Renal pelvis (tissue), 4 donors: ENCODE data around the gene SLC44A4. TPM values are rescaled to one million over a fixed set of nuclear protein-coding genes. Genes with fewer than 3 reads are reported as not detected.
A peak's percentile ranks its signal among the peaks of the same experiment; 100 is the strongest.
"Not testable (repeated sequence)": the region's sequence is repeated elsewhere in the genome, so short reads cannot be mapped to it uniquely, and the experiment has no call there.

Experiments used
- DNase-seq: peaks from one replicate; pipeline ENCODE4 v3.0.0-alpha.2; 2013
- polyA plus RNA-seq, 3 donors: library from polyadenylated mRNA; unstranded; fragments of 120-200 nt; gene quantifications; one replicate each; pipeline ENCODE4 v1.2.1, GENCODE V29; 2013; ENCODE audit not compliant: insufficient read length in 3 of 3

SLC44A4 gene
- polyA plus RNA-seq, 3 donors = 35.1 to 68.8 (median 66.9) TPM

DNA sequence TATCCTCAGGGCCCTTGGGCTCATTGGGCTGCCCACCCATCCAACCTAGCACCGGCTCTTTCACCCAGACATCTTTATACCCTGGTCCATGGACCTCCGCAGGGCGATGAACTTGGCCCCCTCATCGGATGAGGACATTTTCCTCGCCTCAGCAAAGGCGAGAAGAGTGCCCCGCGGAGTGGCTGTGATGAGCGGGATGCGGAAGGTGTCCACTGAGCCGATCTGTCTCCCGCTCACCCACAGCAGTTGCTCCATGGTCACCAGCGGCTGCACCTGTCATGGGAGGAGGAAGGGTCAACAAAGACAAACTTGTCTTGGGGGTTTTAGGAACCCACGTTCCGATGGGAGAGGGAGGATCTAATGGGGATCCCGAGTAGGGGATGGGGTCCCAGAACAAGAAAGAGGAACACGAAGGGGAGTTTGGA is 16.9 kb downstream of the SLC44A4 start:
- no peak for DNase-seq

DNA sequence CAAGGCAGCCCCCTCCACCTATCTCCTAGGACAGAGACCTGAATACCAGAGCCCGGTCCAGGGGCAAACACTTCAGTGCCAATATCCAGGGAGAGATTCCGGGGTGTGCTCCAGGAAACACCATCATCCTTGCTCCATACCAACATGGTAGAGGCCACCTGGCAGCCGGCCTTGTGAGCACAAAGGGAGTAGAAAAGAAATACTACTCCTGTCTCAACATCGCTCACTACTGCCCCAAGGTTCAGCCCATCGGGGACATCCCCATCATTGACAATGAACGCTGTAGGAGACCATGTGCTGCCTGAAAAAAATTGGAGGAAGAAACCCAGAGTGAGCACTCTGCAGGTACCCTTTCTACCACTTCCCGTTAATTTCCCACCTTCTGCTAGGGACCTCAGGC is 17.6 kb downstream of the SLC44A4 start:
- DNase-seq = no peak

DNA sequence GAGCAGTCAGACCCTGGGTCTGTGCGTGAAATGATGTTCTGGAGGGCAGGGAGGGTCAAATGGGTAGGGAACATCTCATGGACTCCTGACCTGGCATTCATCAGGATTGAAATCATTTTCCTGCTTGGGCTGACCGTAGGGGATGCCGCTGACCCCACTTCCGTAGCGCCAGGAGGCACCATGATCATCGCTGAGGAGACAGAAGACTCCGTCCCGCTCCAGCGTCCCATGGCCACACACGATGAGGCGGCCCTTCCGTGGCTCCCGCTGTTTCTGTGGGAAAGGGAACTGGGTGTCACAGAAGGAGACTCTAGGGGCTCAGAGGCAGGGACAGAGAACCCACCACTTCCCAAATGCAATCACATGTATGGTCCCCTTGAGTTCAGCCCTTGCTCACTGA is 18.4 kb downstream of the SLC44A4 start:
- DNase-seq = no peak

DNA sequence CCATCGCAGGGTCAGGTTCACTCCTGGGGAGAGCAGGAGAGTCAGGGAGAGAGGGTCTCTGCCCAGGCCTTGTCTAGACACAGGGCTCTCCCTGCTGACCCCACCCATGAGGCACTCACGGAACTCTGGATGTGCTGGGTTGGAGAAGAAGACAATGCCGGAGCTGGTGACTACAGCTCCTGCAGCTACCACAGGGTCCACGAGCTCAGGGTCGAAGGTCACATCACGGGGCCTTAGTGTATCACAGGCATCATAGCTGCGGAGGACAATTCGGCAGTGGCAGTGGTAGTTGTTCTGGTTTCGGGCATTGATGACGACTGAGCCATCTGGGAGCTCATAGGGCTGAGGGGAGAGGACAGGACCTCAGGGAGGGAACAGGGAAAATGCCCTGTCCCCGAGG is 18.9 kb downstream of the SLC44A4 start:
- no peak for DNase-seq

DNA sequence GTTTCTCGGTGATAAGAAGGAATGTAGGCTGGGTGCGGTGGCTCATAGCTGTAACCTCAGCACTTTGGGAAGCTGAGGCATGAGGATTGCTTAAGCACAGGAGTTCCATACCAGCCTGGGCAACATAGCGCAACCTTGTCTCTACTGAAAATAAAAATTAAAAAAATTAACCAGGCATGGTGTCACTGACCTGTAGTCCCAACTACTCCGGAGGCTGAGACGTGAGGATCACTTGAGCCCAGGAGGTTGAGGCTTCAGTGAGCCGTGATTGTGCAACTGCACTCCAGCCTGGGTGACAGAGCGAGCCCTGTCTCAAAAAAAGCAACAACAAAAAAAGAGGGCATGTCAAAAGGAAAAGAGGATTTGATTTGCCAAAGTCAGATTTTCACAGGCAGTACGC is 20.1 kb downstream of the SLC44A4 start:
- DNase-seq = no peak

DNA sequence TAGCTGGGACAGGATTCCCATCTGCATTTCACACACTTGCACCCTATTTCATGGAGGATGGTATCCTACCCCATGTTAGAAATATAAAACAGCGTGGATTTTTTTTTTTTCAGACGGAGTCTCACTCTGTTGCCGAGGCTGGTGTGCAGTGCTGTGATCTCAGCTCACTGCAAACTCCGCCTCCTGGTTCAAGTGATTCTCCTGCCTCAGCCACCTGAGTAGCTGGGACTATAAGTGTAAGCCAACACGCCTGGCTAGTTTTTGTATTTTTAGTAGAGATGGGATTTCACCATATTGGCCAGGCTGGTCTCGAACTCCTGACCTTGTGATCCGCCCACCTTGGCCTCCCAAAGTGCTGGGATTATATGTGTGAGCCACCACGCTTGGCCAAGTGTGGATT is 21.0 kb downstream of the SLC44A4 start:
- DNase-seq = not testable (repeated sequence)

DNA sequence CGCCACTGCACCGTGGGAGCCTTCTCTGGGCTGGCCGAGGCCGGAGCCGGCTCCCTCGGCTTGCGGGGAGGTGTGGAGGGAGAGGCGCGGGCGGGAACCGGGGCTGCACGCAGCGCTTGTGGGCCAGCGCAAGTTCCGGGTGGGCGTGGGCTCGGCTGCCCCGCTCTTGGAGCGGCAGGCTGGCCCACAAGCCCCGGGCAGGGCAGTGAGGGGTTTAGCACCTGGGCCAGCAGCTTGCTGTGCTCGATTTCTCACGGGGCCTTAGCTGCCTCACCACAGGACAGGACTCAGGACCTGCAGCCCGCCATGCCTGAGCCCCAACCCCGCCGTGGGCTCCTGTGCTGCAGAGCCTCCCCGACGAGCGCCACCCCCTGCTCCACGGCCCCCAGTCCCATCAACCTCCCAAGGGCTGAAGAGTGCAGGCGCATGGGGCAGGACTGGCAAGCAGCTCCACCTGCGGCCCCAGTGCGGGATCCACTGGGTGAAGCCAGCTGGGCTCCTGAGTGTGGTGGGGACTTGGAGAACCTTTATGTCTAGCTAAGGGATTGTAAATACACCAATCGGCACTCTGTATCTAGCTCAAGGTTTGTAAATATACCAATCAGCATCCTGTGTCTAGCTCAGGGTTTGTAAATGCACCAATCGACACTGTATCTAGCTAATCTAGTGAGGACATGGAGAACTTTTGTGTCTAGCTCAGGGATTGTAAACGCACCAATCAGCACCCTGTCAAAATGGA is 26.6 kb downstream of the SLC44A4 start:
- not testable (repeated sequence) for DNase-seq

DNA sequence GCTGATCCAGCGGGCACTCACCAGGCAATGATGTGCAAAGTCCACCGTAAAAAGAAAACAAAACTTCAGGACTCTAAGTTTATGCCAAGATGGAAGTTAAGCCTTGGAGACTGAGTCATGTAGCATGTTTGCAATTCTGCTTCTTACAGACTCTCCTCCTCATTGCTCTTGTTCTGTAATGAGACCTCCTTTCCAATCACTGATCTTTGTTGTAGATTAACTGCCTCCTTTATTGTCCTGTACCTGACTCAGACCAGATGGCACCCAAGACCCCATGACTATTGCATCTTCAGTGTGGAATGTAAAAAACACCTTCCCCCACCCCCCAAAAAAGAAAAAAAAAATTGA is 27.3 kb downstream of the SLC44A4 start:
- DNase-seq = no peak

DNA sequence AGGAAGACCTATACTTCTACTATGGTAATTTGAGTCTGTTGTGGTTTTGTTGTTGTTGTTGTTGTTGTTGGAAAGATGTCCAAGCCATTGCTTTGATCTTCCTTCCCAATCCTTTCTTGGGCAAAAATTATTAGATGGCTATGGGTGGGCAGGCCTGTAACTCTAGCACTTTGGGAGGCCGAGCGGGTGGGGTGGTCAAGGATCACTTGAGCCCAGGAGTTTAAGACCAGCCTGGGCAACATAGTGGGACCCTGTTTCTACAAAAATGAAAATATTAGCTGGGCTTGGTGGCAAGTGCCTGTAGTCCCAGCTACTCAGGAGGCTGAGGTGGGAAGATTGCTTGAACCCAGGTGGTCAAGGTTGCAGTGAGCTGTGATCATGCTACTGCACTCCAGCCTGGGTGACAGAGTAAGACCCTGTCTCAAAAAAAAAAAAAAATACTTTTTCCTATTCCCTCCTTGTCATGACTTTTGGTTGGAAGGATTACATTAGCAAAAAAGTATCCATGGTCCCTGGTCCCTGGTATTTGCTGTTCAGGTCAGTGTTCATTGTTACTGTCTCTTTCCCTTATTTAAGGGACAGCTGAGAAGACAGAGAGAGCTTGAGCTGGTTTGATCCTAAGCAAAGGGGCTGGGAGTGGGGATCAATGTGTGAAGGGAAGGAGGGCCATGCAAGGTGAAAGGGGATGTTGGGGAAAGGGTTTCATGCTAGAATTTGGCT is 27.9 kb downstream of the SLC44A4 start:
- no peak for DNase-seq

DNA sequence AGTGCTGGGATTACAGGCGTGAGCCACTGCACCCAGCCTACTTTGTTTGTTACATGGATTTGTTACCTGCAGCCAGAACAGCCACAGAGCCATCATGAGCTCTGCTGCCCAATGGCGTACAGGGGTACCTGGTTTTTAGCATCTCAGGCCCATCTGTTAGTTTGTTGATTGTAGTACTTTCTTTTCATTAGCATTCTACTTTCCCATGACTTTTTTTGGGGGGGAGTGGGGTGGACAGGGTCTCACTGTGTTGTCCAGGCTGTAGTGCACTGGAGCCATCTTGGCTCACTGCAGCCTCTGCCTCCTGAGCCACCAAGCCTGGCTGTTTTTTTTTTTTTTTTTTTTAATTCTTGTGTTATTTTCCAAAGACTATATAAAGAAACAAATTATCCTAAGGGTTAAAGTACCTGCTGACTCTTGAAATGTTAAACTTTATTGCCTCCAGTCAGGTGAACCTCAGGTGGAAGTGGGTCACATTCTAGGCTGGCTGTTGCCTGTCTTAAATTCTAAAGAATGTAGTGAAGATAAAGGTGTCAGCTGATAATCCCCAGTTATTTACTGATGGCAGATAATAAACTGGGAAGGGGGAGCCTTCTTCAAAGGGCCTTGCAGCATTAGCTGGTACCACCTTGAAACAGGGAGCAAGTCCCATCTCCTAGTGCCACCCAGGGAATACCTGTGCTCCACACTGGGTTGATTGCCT is 31.4 kb downstream of the SLC44A4 start:
- no peak for DNase-seq

DNA sequence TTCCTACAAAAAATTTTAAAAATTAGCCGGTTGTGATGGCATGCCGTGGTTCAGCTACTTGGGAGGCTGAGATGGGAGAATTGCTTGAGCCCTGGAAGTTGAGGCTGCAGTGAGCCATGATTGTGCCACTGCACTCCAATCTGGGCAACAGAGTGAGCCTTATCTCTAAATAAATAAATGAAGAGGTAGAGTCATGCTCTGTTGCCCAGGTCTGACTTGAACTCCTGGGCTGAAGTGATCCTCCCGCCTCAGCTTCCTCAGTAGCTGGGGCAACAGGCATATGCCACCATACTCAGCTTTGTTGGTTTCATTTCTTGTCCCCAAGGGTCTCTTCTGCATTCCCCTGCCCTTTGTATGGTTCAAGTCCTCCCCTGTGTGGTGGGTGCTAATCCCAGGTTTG is 34.3 kb downstream of the SLC44A4 start:
- no peak for DNase-seq

DNA sequence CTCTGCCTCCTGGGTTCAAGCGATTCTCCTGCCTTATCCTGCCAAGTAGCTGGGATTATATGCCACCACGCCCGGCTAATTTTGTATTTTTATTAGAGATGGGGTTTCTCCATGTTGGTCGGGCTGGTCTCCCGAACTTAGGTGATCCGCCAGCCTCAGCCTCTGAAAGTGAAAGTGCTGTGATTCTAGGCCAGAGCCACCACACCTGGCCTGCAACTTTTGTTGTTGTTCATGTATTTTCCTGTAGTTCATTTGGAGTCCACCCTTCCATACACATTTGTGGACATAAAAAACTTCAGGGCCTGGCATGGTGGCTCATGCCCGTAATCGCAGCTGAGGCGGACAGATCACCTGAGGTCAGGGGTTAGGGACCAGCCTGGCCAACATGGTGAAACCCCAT is 36.7 kb downstream of the SLC44A4 start:
- DNase-seq = no peak

DNA sequence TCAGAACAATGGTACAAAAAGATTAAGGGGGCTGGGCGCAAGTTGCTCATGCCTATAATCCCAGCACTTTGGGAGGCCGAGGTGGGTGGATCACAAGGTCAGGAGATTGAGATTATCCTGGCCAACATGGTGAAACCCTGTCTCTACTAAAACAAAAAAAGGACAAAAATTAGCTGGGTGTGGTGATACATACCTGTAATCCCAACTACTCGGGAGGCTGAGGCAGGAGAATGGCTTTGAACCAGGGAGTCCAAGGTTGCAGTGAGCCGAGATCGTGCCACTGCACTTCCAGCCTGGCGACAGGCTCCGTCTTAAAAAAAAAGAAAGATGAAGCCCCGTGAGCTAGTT is 39.0 kb downstream of the SLC44A4 start:
- not testable (repeated sequence) for DNase-seq

DNA sequence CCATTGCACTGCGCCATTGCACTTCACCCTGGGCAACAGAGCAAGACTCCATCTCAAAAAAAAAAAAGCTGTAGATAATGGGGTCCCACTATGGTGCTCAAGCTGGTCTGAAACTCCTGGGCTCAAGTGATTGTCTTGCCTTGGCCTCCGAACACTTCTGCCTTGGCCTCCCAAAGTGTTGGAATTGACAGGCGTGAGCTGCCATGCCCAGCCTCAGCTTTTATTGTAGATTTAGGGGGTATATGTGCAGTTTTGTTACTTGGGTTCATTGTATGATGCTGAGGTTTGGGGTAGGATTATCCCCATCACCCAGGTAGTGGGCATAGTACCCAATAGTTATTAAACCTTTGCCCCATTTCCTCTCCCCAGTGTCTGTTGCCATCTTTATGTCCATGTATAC is 39.8 kb downstream of the SLC44A4 start:
- no peak for DNase-seq

DNA sequence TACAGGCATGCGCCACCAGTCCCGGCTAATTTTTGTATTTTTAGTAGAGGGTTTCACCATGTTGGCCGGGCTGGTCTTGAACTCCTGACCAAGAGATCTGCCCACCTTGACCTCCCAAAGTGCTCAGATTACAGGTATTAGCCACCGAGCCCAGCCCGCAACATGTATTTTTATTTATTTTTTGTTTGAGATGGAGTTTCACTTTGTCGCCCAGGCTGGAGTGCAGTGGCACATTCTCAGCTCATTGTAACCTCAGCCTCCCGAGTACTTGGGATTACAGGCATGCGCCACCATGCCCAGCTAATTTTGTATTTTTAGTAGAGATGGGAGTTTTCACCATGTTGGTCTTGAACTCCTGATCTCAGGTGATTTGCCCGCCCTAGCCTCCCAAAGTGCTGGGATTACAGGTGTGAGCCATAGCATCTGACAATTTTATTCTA is 40.7 kb downstream of the SLC44A4 start:
- DNase-seq = not testable (repeated sequence)

DNA sequence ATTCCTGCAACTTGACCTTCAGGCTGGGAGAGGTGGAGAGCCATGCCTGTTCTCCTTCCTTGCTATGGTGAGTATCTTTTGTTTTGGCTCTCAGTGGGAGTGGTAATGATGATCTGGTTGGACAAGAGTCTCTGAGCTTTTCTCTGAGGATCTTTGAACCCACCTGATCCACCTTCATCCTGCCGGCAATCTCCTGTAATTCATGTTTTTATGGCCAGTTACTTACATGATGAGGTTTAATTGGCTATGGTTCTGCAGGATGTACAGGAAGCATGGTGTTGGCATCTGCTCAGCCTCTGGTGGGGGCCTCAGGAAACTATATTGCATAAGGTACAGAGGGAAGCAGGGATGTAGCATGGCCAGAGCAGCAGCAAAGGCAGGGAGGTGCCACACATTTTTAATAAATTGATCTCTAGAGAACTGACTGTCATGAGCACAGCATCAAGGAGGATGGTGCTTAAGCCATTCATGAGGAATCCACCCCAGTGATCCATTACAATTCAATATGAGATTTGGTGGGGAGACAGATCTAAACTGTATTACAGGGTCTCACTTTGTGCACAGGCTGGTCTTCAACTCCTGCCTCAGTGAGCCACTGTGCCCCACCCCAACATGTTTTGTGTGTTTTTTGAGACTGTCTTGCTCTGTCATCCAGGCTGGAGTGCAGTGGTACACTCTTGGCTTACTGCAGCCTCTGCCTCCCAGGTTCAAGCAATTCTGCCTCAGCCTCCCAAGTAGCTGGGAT is 41.3 kb downstream of the SLC44A4 start:
- DNase-seq = no peak

DNA sequence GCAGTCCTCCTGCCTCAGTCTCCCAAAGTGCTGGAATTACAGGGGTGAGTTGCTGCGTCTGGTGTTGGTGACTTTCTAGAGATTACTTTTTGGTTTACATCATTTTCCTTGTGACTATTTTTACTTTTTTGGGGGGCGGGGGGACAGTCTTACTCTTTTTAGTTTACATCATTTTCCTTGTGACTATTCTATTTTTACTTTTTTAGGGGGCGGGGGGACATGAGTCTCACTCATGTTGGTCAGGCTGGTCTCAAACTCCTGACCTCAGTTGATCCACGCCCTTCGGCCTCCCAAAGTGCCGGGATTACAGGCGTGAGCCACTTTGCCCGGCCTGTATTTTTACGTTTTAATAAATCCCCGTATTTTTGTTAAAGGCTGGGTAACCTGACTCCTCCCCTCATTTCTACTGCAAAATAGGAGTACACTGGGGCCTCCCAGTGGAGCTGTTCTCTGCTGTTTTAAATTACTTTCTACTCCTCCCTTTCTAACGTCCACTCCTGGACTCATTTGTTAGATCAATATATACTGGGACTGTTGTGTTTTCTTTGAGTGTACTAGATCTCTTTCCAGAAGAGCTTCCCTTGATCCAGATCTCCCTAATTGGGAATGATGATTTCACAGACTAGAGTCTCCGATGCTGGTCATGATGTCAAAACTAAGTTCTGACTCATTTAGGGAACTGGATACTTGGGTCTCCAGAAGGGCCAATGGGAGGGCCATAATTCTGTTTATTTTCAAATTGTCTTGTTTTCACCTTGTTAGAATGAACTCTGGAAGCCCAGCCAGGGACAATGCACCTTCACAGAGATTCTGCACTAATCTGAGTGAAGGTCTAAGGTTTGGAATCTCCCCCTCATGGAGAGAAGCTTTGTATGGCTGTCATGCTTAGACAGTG is 42.1 kb downstream of the SLC44A4 start:
- DNase-seq = no peak

DNA sequence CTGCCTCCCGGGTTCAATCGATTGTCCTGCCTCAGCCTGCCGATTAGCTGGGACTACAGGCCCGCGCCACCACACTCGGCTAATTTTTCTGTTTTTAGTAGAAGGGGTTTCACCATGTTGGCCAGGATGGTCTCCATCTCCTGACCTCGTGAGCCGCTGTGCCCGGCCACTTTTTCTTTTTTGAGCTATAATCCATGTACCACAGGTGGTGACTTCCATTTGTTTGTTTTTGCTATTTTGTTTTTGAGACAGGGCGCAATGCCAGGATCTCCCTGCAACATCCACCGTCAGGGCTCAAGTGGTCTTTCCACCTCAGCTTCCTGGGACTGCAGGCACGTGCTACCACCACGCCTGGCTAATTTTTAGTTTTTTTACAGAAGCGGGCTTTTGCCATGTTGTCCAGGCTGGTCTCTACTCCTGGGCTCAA is 42.7 kb downstream of the SLC44A4 start:
- no peak for DNase-seq

DNA sequence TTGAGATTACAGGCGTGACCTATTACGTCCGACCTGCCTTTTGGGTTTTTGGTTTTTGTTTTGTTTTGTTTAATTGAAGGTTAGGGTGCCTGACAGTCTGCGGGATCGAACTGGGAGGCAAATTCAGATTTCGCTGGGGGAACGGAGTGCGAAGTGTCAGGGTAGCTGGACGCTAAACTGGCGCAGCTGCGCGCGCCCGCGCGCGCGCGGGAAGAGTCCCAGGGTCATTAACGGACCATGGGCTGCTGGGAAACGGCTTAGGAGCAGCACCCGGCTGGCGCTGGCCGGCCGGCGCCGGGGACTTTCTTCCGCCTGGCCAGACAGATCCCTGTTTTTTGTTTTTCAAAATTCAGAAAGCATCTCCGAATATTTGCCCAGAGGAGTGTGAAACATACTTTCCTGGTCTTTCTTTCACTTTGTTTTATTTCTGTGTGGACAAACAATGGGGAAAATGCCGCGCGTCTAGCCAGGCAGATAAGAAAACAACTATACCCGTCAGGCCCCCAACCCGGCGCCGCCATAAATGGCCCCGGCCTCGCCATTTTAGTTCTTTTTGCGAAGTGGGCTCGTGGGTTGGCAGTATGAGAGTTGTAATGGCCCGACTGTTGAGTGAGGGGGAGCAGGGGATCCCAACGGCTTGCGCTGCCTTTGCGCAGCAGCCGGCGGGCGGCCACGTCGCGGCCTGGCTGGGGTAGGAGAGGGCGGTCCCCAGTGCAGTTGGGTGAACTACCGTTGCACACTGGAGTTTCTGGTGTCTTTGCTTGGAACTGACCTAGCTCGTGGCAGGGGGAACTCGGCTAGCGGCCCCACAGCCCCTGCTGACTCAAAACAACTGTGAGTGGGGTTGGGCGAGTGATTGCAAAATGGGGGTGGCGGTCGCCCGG is 44.2 kb downstream of the SLC44A4 start:
- DNase-seq = peak; percentile 93
